K562 (cell line): ENCODE results near the gene ZNF672.
A peak's percentile ranks its signal among the peaks of the same experiment; 100 is the strongest.

Experiments
- EP300 ChIP-seq: IDR thresholded peaks from 2 replicates; pipeline ENCODE4 v1.6.1; 2012; ENCODE audit warnings: low read length, improper control_type of control experiment
- HDAC2 ChIP-seq: fragments of 450-650 bp; IDR thresholded peaks from 2 replicates; pipeline ENCODE4 v1.6.1; 2016; ENCODE audit warnings: mild to moderate bottlenecking
- MEF2A ChIP-seq: IDR thresholded peaks from 2 replicates; pipeline ENCODE4 v1.6.1; 2011; ENCODE audit warnings: low read depth, mild to moderate bottlenecking, low read length, moderate library complexity; ENCODE audit not compliant: control insufficient read depth
- NFIC ChIP-seq: fragments of 450-650 bp; IDR thresholded peaks from 2 replicates; pipeline ENCODE4 v1.6.1; 2017; ENCODE audit warnings: mild to moderate bottlenecking, inconsistent platforms
- POLR2AphosphoS5 ChIP-seq: IDR thresholded peaks from 2 replicates; pipeline ENCODE4 v1.6.1; 2011; ENCODE audit warnings: mild to moderate bottlenecking, low read depth, low read length, moderate library complexity; ENCODE audit not compliant: control insufficient read depth, insufficient read depth
- PRMT5 ChIP-seq: sonication (generic); formaldehyde crosslinking; IDR thresholded peaks from 2 replicates; pipeline ENCODE4 v1.5.0; 2020; ENCODE audit warnings: missing genetic modification reagents
- RAD21 ChIP-seq, 2 experiments: fragments of 250-450 bp in 1 of 2; fragments of 450-650 bp in 1 of 2; sonication (Bioruptor Pico) in 1 of 2; formaldehyde crosslinking in 1 of 2; IDR thresholded peaks in 1 of 2; conservative IDR thresholded peaks in 1 of 2; 2 replicates each; pipeline versions ENCODE4 v1.4.0 to v1.8.0; 2020 to 2022; ENCODE audit warnings: mild to moderate bottlenecking in 2 of 2, moderate library complexity in 1 of 2
- RCOR1 ChIP-seq, 2 experiments: IDR thresholded peaks; 2 replicates each; pipeline ENCODE4 v1.6.1; 2012; ENCODE audit warnings: low read depth in 2 of 2, low read length in 2 of 2, borderline replicate concordance in 1 of 2, improper control_type of control experiment in 1 of 2
- SMAD3 ChIP-seq: fragments of 450-650 bp; formaldehyde crosslinking; conservative IDR thresholded peaks from 2 replicates; pipeline ENCODE4 v1.4.0; 2020; ENCODE audit warnings: mild to moderate bottlenecking
- YY1 ChIP-seq, 3 experiments: IDR thresholded peaks; 2 replicates each; pipeline ENCODE4 v1.6.1; 2011; ENCODE audit warnings: low read length in 2 of 3, mild to moderate bottlenecking in 2 of 3, moderate library complexity in 2 of 3, borderline replicate concordance in 1 of 3, control low read depth in 1 of 3, low read depth in 1 of 3; ENCODE audit not compliant: insufficient read depth in 3 of 3, insufficient replicate concordance in 2 of 3, control insufficient read depth in 1 of 3, insufficient read length in 1 of 3; ENCODE audit errors: extremely low read depth in 1 of 3
- ZKSCAN8 ChIP-seq: fragments of 200-800 bp; sonication (Bioruptor generic); IDR thresholded peaks from 2 replicates; pipeline ENCODE4 v1.6.1; 2016; ENCODE audit warnings: missing genetic modification characterization, missing compliant biosample characterization
- ZNF274 ChIP-seq: IDR thresholded peaks from 2 replicates; pipeline ENCODE4 v1.6.1; 2011; ENCODE audit warnings: low read depth, mild to moderate bottlenecking, low read length, moderate library complexity, borderline replicate concordance
- TF ChIP-seq, protein P1 (sequence below), 3 experiments: IDR thresholded peaks in 2 of 3; conservative IDR thresholded peaks in 1 of 3; 2 replicates each; pipeline ENCODE4 v1.5.1; 2011 to 2012; ENCODE audit warnings: low read length in 3 of 3, mild to moderate bottlenecking in 3 of 3, control low read depth in 2 of 3, improper control_type of control experiment in 1 of 3, inconsistent platforms in 1 of 3, low read depth in 1 of 3, mixed read lengths in 1 of 3, moderate library complexity in 1 of 3; ENCODE audit not compliant: insufficient read depth in 2 of 3
- TF ChIP-seq, protein P2 (sequence below), 2 experiments: fragments of 450-650 bp; IDR thresholded peaks; 2 replicates each; pipeline ENCODE4 v1.6.1; 2016; ENCODE audit warnings: mild to moderate bottlenecking in 2 of 2, borderline replicate concordance in 1 of 2, low read depth in 1 of 2, moderate library complexity in 1 of 2

DNA sequence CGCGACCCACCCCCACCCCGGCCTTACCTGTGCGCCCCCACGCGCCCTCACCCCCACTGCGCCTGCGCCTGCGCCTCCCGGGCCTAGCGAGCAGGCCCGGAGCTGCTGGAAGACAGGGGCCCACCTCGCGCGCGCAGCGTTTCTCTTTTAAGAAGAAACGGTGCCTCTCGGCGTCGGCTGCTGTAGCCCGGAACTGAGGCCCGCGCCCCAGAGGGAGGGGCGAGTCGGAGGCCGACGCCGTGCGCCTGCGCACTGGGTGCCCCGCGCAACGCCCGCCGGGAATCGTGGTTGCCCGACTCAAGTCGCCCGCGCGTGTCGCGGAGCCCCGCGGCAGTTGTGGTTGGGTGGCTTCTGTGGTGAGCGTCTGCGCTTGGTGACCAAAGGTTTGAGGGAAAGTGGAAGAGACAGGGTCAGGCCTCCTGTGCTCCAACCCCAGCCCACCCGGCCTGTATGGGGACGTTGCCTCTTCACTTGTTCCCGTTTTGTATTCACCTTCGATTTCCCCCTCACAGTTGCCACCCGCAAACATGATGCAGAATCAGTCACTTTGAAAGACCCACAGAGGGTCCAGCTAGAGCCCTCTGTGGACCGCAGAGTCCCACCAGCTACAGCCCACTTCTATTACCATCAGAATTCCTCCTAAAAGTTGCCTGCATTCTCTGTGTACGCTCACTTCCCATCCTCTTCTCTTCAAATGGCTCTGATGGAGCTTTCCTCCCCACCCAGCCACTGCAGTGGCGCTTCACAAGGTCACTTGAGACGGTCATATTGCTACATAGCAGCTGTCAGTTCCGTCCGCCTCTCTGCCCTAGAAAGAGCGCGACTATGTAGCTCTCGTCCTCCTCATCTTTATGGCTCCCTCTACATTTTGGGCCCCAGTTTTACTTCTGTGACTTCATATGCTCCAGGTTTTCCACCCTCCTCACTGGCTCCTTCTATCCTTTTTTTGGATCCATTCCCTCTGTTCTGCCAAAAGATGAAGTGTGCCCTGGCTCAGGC is 21.2 kb downstream of the ZNF672 start, which contains the start of gene ZNF692:
- TF ChIP-seq, protein P1, sequence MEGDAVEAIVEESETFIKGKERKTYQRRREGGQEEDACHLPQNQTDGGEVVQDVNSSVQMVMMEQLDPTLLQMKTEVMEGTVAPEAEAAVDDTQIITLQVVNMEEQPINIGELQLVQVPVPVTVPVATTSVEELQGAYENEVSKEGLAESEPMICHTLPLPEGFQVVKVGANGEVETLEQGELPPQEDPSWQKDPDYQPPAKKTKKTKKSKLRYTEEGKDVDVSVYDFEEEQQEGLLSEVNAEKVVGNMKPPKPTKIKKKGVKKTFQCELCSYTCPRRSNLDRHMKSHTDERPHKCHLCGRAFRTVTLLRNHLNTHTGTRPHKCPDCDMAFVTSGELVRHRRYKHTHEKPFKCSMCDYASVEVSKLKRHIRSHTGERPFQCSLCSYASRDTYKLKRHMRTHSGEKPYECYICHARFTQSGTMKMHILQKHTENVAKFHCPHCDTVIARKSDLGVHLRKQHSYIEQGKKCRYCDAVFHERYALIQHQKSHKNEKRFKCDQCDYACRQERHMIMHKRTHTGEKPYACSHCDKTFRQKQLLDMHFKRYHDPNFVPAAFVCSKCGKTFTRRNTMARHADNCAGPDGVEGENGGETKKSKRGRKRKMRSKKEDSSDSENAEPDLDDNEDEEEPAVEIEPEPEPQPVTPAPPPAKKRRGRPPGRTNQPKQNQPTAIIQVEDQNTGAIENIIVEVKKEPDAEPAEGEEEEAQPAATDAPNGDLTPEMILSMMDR (IDR thresholded peaks at IDR 0.05 in 2 of 3, conservative IDR thresholded peaks at IDR 0.05 in 1 of 3; ENCODE audit: insufficient read depth in 2 of 3, low read depth in 1 of 3, low read length in 3 of 3) = no peak
- 0 out of 2 replicates have a peak, but pooled peaks have one; percentile 30 for TF ChIP-seq ZKSCAN8 (CRISPR knock-in tag)
- peak; percentile 4; the same call in 1 of the 2 replicates for TF ChIP-seq EP300
- peak; percentile 93 for TF ChIP-seq POLR2AphosphoS5
- no peak for TF ChIP-seq HDAC2
- no peak for TF ChIP-seq PRMT5
- TF ChIP-seq RAD21 (CRISPR knock-in tag; conservative IDR thresholded peaks at IDR 0.05 in 1 of 2, IDR thresholded peaks at IDR 0.05 in 1 of 2) = no peak
- TF ChIP-seq NFIC = no peak; the same call in 1 of the 2 replicates
- no peak for TF ChIP-seq MEF2A
- TF ChIP-seq ZNF274 = no peak
- TF ChIP-seq SMAD3 = 0 out of 2 replicates have a peak, but pooled peaks have one; percentile 14
- 0 out of 4 replicates have a peak, but pooled peaks of 1 of the 2 experiments have one; percentile 3 for TF ChIP-seq RCOR1 (IDR thresholded peaks at IDR 0.05; ENCODE audit: borderline replicate concordance in 1 of 2, low read depth in 2 of 2, low read length in 2 of 2)
- TF ChIP-seq, protein P2, sequence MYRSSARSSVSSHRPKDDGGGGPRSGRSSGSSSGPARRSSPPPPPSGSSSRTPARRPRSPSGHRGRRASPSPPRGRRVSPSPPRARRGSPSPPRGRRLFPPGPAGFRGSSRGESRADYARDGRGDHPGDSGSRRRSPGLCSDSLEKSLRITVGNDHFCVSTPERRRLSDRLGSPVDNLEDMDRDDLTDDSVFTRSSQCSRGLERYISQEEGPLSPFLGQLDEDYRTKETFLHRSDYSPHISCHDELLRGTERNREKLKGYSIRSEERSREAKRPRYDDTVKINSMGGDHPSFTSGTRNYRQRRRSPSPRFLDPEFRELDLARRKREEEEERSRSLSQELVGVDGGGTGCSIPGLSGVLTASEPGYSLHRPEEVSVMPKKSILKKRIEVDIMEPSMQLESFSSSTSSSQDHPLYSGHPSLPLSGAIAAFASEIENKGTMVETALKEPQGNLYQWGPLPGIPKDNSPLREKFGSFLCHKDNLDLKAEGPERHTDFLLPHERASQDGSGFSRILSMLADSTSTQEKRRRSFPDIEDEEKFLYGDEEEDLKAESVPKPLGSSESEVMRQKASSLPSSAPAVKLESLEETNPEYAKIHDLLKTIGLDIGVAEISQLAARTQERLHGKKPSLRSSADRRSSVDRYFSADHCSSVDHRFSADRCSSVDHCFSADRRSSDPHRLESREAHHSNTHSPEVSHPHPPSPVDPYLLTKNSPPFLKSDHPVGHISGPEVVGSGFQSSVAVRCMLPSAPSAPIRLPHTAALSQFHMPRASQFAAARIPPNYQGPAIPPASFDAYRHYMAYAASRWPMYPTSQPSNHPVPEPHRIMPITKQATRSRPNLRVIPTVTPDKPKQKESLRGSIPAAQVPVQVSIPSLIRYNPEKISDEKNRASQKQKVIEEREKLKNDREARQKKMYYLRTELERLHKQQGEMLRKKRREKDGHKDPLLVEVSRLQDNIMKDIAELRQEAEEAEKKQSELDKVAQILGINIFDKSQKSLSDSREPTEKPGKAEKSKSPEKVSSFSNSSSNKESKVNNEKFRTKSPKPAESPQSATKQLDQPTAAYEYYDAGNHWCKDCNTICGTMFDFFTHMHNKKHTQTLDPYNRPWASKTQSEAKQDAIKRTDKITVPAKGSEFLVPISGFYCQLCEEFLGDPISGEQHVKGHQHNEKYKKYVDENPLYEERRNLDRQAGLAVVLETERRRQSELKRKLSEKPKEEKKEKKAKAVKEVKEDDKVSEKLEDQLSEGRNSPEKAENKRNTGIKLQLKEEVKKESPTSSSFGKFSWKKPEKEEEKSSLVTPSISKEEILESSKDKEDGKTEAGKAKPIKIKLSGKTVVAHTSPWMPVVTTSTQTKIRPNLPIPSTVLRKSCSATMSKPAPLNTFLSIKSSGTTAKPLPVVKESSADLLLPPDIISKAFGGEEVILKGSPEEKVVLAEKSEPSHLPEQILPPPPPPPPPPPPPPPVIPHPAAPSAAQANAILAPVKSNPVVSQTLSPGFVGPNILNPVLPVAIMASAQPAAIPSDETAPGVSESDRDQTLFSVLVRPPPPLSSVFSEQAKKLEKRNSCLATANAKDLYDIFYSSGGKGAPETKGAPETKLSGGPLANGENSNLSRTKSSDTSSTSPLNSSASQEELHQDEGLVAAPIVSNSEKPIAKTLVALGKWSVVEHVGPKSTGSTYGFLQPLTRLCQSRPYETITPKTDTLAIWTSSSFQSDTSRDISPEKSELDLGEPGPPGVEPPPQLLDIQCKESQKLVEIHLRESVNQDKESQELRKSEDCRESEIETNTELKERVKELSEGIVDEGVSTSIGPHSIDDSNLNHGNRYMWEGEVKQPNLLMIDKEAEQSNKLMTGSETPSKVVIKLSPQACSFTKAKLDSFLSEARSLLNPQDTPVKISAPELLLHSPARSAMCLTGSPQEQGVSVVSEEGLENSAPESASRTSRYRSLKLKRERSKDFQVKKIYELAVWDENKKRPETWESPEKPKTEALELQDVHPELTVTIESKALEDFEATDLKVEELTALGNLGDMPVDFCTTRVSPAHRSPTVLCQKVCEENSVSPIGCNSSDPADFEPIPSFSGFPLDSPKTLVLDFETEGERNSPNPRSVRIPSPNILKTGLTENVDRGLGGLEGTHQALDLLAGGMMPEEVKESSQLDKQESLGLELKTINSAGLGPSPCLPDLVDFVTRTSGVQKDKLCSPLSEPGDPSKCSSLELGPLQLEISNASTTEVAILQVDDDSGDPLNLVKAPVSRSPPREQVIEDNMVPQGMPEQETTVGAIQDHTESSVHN (IDR thresholded peaks at IDR 0.05; ENCODE audit: borderline replicate concordance in 1 of 2, low read depth in 1 of 2) = no peak
- TF ChIP-seq YY1 (IDR thresholded peaks at IDR 0.05; ENCODE audit: borderline replicate concordance in 1 of 3, control insufficient read depth in 1 of 3, extremely low read depth in 1 of 3, insufficient read depth in 3 of 3, insufficient read length in 1 of 3, insufficient replicate concordance in 2 of 3, low read depth in 1 of 3, low read length in 2 of 3) = peak in 1 of 3 experiments; percentile 66
